Measurements from ENCODE around the gene MSANTD3. TPM values are rescaled to one million over a fixed set of nuclear protein-coding genes. Genes with fewer than 3 reads are reported as not detected.

MSANTD3 gene
- total RNA-seq, 1 donor from 2014 or later, result 22.2 TPM

GRCh38 chr9:100465761-100466160 lies 38.8 kb downstream of the MSANTD3 start:
- DNase-seq, result no peak

- DNase-seq, result no peak
These were observed 39.4 kb downstream of the MSANTD3 start for GRCh38 chr9:100466171-100466828.

- DNase-seq, result no peak
These were observed 39.9 kb downstream of the MSANTD3 start for GRCh38 chr9:100466829-100467221.

- no peak for DNase-seq
These were observed 41.1 kb downstream of the MSANTD3 start for GRCh38 chr9:100468041-100468440.

- DNase-seq, result no peak
These were observed 45.3 kb downstream of the MSANTD3 start for GRCh38 chr9:100472268-100472667.

GRCh38 chr9:100472788-100473275 lies 45.9 kb downstream of the MSANTD3 start, which contains the start of gene TMEFF1:
Gene TMEFF1, plus strand, starts transcription at chr9:100473149. Its CDS starts 396 bp downstream, at chr9:100473545.
- DNase-seq, result peak; percentile 81

- DNase-seq, result peak; percentile 54
These were observed 46.5 kb downstream of the MSANTD3 start for GRCh38 chr9:100473276-100474081.

GRCh38 chr9:100474082-100474923 lies 47.4 kb downstream of the MSANTD3 start:
- DNase-seq, result peak; percentile 18

GRCh38 chr9:100474924-100475276 lies 48.0 kb downstream of the MSANTD3 start:
- DNase-seq, result no peak

- no peak for DNase-seq
These were observed 50.3 kb downstream of the MSANTD3 start for GRCh38 chr9:100477241-100477640.

GRCh38 chr9:100478192-100478591 lies 51.2 kb downstream of the MSANTD3 start:
- no peak for DNase-seq

GRCh38 chr9:100479820-100480219 lies 52.9 kb downstream of the MSANTD3 start:
- no peak for DNase-seq

GRCh38 chr9:100485196-100485595 lies 58.3 kb downstream of the MSANTD3 start:
- no peak for DNase-seq

- DNase-seq, result no peak
These were observed 59.7 kb downstream of the MSANTD3 start for GRCh38 chr9:100486479-100487176.

GRCh38 chr9:100488177-100488576 lies 61.2 kb downstream of the MSANTD3 start:
- no peak for DNase-seq

GRCh38 chr9:100489836-100490235 lies 62.9 kb downstream of the MSANTD3 start:
- DNase-seq, result no peak

- DNase-seq, result no peak
These were observed 66.0 kb downstream of the MSANTD3 start for GRCh38 chr9:100492952-100493351.

GRCh38 chr9:100498592-100498991 lies 71.6 kb downstream of the MSANTD3 start:
- DNase-seq, result no peak

- no peak for DNase-seq
These were observed 72.5 kb downstream of the MSANTD3 start for GRCh38 chr9:100499460-100499859.

- no peak for DNase-seq
These were observed 72.9 kb downstream of the MSANTD3 start for GRCh38 chr9:100499866-100500265.

Data from tongue (tissue), 2 donors.